HG03571 (cell line): Measurements from ENCODE around the gene TRIM65.
"Not testable (repeated sequence)": the region's sequence is repeated elsewhere in the genome, so short reads cannot be mapped to it uniquely, and the experiment has no call there.

Experiments used
- ATAC-seq: cut with Tn5 transposase; IDR thresholded peaks from one replicate; pipeline ENCODE4 v1.9.1; 2021; ENCODE audit not compliant: unreplicated experiment

The TRIM65 gene

DNA sequence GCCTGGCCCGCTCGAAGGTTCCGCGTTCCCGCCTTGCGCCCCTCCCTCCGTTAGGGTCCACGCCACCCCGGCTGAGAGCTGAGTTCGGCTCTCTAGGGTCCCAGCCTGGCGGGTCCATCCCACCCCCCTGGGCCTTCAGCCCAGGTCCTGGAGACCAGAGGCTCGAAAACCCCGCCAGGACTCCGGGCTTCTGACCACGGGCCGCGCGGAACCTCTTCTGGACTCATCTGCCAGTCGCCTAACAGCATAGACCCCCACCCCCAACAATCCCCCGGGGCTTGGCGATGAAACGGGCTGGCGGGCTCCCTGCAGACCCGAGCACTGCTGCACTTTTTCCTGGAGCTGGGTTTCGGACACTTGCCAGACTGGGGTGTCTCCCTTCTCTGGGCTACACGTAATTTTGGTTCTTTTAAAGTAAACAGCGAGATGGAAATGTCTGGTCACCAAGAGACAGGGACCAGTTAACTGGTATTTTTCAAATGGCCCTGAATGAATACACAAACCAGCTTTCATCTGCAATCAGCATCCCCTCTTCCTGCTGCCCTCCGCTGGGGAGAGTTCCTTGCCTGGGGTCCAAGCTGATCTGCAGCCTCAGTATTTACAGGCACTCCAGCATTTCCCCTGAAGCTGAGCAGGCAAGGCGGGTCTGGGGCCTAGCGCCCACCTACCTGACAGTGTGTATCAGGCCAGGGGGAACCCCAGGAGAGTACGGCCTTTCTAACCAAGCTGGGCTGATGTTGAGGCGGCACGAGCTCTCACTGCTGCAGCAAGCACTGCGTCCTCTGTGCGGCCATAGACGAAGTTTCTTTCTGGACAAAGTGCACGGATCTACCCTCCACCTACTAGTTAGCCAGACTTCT is 639 bp upstream of the TRIM65 start:
- no peak for ATAC-seq

DNA sequence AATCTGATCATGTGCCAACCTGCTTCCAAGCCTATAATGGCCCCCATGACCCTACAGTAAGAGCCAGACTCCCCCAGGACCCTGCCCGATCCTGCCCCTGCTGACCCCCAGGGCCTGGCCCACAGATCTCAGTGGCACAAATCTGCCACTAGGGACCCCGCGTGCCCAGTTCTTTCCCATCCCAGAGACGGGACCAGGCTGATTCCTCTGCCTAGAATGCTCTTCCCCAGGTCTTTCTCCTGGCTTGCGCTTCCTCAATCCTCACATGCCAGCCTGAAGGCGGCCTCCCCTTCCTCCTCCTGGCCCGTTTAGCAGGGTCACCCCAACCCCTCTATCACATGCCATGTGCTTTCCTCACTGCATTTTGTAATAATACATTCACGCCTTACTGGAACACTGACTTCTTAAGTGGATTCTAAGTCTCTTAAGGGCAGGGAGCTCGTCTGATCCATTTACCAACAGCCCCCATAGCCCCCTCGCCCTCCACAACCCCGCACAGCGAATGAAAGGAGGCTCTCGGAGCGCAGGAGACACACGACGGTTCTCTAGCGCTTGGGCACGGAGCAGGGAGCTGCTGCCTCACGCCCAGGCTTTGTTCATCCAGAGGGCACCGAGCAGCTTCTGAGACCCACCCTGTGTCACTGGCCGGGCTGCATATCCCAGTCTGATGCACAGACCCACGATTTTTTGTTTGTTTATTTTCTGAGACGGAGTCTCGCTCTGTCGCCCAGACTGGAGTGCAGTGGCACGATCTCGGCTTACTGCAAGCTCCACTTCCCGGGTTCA is 1.2 kb downstream of the TRIM65 start:
- no peak for ATAC-seq

DNA sequence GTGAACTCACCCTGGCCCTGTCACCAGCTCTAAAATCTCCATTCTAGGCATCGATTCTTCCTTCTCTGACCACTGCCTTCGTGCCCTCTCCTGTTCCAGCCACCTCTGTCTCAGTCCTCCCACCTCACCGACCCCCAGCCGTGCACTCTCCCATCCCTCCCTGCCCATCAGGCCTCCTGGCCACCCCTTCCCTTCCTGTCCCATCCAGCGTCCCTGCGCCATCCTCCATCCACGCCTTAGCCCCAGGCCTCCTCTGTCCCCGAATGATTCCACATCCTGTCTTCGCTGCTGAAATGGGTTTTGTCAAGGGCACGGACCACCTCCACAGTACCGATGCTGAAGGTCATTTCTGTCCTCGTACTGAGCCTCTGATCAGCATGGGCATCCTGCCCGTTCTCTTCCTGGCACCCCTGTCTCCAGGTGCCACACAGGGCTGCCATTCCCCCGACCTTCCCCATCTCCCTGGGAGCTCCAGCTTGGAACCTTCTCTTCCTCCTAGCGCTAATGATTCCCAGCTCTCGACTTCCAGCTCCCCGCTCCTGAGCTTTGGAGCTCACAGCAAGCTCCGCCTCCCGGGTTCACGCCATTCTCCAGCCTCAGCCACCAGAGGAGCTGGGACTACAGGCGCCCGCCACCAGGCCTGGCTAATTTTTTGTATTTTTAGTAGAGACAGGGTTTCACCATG is 2.6 kb downstream of the TRIM65 start:
- ATAC-seq: no peak

DNA sequence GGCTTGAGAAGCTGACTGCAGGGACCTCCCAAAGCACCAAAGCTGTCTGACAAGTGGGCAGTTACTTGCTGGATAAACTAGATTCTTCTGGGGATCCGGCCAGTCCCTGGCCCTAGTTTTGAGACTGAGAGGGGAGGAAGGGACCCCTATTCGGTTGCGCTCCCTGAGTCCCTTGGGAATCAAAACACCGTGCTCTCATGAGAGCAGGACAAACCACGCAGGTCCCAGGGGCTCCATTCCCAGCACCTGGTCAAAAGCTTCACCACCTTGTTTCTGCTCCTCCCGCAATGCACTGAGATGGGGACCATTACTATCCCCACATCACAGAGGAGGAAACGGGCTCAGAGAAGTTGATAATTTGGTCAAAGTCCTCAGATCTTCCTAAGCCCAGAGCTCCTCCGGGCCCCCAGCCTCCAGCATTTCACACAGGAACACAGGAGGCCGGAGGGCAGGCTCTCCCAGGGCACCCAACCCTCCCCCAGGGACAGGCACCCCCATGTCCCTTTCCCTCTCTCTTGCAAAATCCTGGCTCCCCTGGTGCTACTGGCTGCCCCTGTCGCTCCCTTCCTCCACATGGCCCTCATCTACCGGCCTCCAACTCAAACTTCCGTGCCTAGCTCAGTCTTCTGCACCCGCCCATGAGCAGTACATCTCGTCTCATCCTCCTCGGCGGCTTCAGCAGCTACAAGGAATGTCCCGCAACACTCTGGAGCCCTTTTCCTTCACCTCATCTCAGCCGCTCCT is 3.3 kb downstream of the TRIM65 start:
- ATAC-seq: no peak

DNA sequence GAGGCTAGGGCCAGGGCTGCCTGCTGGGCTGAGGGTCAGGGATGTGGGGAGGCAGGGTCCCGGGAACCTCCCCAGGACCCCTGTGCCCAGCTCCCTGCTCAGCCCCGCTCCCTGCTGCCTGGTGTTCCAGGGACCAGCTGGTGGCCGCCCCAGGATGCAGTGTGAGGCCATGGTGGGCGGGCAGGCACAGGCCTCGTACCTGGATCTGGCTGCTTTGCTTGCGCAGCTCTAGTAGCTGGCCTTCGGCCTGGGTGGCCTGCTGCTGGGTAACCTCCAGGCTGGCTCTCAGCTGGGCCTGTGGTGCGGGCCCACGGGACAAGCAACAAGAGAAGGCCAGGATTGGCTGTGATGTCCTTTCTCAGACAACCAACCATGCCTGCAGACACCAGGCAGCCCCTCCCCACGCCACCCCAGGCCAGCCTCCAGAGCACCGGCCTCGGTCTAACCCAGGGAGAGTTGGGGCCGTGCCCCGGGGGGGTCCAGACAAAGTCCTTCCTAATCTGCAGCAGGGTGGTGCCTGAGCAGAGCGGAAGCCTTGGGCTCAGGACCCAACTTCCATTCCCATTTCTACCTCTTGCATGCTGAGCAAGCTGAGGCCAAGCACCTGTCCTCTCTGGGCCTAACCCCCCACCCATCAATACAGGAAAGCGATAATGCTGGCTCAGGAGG is 4.1 kb downstream of the TRIM65 start:
- ATAC-seq: no peak

DNA sequence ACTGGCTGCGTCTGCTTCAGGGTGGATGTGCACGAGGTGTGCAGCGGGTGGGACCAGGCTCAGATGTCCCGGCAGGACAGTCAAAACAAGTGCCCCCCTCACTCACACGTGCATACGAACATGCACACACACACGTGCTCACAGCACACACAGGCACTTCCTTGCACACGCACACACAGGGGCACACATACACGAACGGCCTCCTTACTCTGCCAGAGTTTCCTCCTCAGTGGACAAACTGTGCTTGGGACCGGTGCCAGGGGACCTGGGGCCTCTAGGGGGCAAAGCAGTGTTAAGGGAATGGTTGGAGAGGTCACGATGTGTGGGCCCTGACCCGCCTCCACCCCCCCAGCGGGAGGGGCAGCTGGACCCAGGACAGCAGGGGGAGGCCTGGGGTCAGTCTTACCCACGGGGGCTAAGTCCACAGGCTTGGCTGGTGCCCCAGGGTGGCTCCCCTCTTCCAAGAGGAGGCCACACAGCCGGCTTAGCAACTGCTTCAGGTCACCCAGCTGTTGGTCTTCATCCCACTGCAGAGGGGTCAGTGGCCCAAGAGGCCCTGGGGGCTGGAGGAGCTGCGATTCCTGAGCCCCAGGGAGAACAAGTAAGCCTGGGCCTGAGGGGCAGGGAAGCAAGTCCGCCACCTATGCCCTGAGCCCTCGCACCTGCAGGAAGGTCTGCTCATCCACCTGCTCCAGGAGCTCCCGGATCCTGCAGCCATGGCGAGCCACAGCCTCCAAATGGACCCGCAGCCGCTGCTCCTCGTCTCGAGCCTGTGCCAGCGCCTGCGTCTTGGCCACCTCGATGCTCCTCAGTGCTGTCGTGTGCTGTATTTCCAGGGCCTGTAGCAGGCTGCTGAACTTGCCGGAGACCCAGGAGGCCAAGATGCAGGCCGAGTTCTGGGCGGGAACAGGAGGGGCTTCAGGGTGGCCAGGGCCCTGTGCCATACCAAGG is 4.9 kb downstream of the TRIM65 start:
- ATAC-seq: no peak

DNA sequence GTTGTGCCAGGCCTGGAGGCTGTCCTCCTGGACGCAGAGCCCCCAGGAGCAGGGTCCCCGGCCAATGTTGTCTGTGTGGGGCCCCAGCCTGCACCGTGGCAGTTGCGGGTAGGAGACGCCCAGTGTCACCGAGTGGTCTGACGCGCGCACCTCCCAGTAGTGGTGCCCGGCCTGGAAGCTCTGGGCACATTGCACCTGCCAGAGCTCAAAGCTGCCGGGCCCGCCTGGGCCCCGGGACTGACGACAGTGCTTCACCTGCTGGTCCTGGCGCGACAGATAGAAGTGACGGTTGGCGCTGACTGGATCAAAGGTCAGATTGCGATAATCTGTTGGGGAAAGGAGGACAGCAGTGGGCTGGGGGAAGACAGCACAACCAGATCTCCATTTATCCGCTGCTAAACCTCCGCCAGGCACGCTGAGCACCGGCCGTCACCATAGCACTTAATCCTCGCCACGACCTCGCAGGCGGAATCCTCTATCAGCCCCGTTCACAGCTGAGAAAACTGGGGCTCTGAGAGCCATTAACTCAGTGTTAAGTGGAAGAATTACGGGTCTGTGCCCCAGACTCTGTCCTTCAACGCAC is 5.6 kb downstream of the TRIM65 start:
- no peak for ATAC-seq

DNA sequence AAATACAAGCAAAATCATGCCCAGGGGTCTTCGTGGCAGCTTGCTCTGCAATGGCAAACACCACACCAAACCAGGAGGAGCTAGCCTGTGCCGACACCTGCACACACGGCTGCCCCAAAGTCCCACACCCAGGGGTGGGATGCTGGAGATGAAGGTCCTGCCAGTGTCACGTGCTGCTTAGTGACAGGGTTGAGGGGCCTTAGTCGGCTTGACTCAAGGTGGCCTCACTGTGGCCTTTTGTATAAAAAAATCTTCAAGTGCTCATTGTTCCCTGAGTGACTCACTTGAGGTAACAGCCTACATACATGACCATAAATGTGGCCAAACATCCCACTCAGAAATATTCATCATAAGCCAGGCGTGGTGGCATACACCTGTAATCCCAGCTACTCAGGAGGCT is 7.3 kb downstream of the TRIM65 start:
- ATAC-seq: no peak

DNA sequence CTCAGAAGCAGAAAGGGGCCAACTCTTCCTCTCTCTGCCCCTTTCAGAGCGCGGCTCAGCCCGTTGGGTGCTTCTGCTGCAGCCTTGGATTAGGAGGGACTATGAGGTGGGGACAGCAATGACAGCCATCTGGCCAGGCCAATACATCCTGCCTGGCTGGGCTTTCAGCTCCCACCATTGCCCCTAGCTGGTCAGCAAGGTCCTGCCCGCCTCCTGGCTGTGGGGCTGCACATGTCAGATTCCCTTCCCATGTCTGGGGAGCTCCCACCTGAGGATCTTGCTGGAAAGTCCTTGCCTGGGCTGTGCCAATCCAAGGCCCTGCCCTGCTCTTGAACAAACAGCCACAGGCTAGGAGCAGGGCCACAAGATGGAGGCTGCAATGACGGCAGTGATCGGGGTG is 8.3 kb downstream of the TRIM65 start:
- ATAC-seq: no peak

DNA sequence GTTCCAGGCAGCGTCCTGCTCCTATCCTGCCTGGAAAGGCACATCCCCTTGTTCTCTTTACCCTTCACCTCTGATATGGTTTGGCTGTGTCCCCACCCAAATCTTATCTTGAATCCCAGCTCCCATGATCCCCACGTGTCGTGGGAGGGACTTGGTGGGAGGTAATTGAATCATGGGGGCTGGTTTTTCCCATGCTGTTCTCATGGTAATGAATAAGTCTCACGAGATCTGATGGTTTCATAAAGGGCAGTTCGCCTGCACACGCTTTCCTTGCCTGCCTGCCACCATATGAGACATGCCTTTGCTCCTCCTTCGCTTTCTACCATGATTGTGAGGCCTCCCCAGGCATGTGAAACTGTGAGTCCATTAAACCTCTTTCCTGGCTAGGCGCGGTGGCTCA is 10.9 kb downstream of the TRIM65 start:
- ATAC-seq: not testable (repeated sequence)

DNA sequence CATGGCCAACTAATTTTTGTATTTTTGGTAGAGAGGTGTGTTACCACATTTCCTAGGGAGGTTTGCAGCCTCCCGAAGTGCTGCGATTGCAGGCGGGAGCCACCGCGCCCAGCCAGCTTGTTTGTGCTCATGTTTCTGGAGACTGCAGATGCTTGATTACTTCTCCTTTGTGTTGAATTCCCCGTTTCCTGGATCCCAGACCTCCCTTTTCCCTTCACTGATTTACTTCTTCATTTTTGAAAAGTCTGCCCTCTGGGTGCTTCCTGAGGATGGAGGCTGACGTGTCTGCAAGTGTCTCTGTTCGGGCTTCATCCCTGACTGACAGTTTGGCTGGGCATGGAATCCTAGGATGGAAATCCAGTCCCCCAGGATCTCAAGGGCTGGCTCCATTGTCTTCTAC is 11.3 kb downstream of the TRIM65 start:
- no peak for ATAC-seq

DNA sequence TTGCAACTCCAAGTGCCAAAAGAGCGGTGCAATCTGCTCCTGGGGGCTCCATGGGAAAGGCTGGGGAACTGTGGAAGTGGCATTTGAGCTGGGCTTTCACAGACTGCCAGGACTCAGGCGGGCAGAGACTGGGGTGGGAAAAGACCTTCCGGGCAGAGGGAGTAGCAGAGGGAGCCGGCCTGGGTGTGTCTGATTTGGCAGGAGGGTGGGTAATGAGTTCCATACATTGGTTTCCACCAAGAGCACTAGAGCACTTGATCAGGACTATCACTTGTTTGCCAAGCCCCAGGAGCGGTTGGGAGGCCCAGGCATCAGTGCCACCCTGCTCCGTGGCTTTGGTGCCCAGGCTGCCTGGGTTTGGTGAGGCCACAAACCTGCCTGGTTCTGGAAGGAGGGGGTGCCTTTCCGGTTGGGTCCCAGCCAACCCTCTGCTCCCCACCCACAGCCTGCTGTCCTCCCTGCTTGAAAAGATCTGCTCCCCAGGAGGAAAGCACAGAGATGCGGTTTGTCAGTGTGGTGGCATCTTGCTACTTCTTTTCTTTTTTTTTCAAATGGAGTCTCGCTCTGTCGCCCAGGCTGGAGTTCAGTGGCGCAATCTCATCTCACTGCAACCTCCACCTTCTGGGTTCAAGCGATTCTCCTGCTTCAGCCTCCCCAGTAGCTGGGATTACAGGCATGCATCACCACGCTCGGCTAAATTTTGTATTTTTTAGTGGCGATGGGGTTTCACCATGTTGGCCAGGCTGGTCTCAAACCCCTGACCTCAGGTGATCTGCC is 14.9 kb downstream of the TRIM65 start:
- no peak for ATAC-seq

DNA sequence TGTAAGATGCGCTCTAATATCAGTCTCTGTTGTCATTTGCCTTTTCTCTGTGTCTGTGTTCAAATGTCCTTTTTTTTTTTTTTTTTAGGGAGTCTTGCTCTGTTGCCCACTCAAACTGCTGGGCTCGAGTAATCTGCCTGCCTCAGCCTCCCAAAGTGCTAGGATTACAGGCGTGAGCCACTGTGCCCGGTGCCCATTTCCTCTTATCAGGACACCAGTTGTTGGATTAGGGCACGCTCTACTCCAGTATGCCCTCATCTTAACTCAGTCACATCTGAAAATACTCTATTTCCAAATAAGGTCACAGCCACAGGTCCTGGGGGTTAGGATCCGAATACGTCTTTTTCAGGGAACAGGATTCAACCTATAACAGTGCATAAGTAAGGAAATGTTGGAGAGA is 16.5 kb downstream of the TRIM65 start:
- ATAC-seq: no peak

DNA sequence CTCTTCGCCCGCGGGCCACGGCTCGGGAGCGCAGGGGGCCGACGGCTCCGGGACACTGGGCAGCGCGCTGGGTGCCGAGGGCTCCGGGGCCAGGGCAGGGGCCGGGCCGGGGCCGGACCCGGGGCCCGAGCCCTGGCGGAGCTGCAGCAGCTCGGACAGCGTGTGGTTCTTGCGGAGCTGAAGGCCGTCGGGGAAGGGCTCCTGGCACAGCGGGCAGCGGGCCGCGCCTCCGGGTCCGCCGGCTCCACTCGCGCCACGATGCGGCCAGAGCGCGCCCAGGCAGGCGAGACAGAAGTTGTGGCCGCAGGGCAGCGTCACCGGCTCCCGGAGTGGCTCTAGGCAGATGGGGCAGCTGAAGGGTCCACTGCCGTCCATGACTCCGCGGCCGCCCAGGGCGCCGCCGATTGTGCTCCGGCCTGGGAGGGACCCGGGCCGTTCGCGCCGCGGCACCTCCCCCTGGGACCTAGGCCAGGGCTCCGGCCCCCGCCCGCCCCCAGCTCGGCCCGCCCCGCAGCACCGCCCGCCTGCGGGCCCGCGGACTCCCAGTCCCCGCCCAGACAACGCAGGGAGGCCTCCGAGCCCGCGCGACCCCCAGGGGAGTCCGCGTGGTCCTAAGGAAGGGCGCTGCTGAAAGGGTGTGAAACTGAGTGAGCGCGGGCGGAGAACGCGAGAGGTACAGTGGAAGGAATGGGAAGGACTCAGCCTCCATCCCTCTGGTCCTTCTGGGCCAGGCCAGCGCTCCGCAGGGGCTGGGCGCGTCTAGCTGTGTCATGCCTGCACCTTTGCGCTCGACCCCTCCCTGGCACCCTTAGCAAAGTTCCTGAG is 18.4 kb downstream of the TRIM65 start, which contains the start of gene TRIM47:
TRIM47 (minus strand) TSS at position 408 of the 825 bp plus-strand sequence; CDS start at position 375, 33 bp downstream.
- ATAC-seq: no peak

DNA sequence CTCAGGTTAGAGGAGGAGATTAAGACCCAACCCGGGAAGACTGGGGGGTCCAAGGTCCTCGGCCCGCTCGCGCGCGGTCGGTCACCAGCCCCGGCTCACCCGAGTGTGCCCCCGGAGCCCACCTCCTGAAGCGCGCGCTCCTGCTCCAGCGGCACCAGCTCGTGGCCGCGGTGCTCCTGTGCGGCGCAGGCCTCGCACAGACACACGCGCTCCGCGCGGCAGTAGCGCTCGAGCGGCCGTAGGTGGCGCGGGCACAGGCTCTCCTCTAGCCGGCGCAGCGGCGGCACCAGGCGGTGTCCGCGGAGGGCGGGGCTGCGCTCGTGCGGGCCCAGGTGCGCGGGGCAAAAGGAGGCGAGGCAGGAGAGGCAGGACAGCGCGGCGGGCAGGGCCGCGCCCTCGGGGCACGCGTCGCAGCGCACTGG is 19.0 kb downstream of the TRIM65 start:
- no peak for ATAC-seq

DNA sequence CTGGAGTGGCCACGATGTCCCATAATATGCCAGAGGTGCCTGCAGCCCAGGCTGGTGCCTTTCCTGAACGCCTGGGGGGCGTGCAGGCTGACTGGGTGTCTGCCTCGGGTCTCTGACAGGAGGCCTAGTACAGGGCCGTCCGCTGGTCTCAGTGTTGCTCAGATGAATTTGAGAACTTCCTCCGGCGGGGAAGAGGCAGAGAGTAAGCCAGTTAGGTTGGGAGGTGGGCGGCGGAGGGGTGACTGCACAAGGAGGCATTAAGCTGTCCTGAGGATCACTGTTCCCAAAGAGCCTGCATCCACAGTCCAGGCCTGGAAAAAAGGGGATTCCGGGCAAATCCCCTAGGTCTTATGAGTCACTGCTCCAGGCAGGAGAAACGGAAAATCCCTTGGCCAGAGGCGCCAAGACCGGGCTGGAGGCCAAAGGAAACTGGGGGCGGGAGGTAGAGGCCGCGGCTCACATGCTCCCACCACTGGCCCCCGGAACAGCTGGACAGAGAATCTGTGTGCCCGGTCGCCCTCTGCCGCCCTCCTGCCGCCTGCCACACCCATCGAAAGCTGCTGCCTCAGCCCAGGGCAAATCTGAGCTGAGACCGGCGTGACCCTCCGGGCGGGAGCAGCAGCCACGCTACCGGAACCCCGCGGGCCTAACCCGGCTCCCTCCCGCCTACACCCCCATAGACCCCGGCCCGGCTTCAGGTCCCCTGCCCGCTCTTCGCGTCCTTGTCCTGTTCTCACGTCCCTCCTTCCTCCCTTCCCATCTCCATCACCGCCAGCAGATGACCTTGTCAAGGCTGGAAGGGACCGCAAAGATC is 19.6 kb downstream of the TRIM65 start:
- no peak for ATAC-seq
